MCF 10A (cell line): ENCODE measurements around the gene NUP50. TPM values are rescaled to one million over a fixed set of nuclear protein-coding genes. Genes with fewer than 3 reads are reported as not detected.
A peak's percentile ranks its signal among the peaks of the same experiment; 100 is the strongest.

Experiments used
- BruUV-seq: library from RNA; stranded (reverse); fragments of 400-500 nt; replicated peaks from 2 replicates; lab custom pipeline; 2021; lab: Mats Ljungman, UMichigan
- CTCF ChIA-PET: fragments of 300-600 bp; sonication (Branson Sonifier 250); formaldehyde crosslinking; extraction: SDS; loops from one replicate; lab custom pipeline; 2021; ENCODE audit warnings: antibody characterized with exemption, inconsistent platforms; lab: Yijun Ruan, JAX
- POLR2A ChIA-PET: fragments of 300-600, 350-650 bp; sonication (Branson Sonifier 250); formaldehyde crosslinking; extraction: SDS; loops from one replicate; lab custom pipeline; 2020; ENCODE audit warnings: antibody characterized with exemption, inconsistent platforms; lab: Yijun Ruan, JAX
- DNase-seq: peaks from one replicate; pipeline ENCODE4 v3.0.0-alpha.2; 2018; ENCODE audit not compliant: unreplicated experiment
- H3K27ac Mint-ChIP-seq: one replicate; pipeline ENCODE4 v1.8.0; 2022; ENCODE audit warnings: mild to moderate bottlenecking, low read depth, mixed read lengths; ENCODE audit not compliant: unreplicated experiment
- H3K27me3 Mint-ChIP-seq: one replicate; pipeline ENCODE4 v1.8.0; 2022; ENCODE audit warnings: mixed read lengths; ENCODE audit not compliant: insufficient read depth, unreplicated experiment
- H3K36me3 Mint-ChIP-seq: one replicate; pipeline ENCODE4 v1.8.0; 2022; ENCODE audit warnings: mild to moderate bottlenecking, moderate library complexity, mixed read lengths; ENCODE audit not compliant: insufficient read depth, unreplicated experiment
- H3K4me1 Mint-ChIP-seq: one replicate; pipeline ENCODE4 v1.8.0; 2022; ENCODE audit warnings: mixed read lengths; ENCODE audit not compliant: insufficient read depth, unreplicated experiment
- H3K4me3 Mint-ChIP-seq: one replicate; pipeline ENCODE4 v1.8.0; 2022; ENCODE audit warnings: mild to moderate bottlenecking, moderate library complexity, mixed read lengths; ENCODE audit not compliant: unreplicated experiment
- H3K9me3 Mint-ChIP-seq: one replicate; pipeline ENCODE4 v1.8.0; 2022; ENCODE audit warnings: mixed read lengths; ENCODE audit not compliant: unreplicated experiment
- intact Hi-C: fragments of 100-400 bp; cut with micrococcal nuclease; formaldehyde crosslinking; loops from 2 replicates; pipeline ENCODE4 v1.14.1; 2022
- total RNA-seq: library from RNA; stranded (reverse); gene quantifications from 2 replicates; pipeline ENCODE4 v1.2.3, GENCODE V29; 2022
- TF ChIP-seq, protein P1 (sequence below): fragments of 200-600 bp; IDR thresholded peaks from one replicate; pipeline ENCODE4 v1.8.0; 2022; ENCODE audit warnings: antibody characterized with exemption, mild to moderate bottlenecking; ENCODE audit not compliant: unreplicated experiment

NUP50 gene
- total RNA-seq, 1 experiment from 2014 or later = 70.3 TPM

- POLR2A ChIA-PET = interaction anchor here (0.6 kb wide), 1 partner anchor 8 kb away, joined by 3 read pairs; no protein-coding TSS in a partner anchor
- H3K36me3 Mint-ChIP-seq = peaks cover 9% of the 10 kb centered on the region
- BruUV-seq = no TSS peak
- no peaks in the 10 kb centered on the region for H3K9me3 Mint-ChIP-seq
- TF ChIP-seq, protein P1, sequence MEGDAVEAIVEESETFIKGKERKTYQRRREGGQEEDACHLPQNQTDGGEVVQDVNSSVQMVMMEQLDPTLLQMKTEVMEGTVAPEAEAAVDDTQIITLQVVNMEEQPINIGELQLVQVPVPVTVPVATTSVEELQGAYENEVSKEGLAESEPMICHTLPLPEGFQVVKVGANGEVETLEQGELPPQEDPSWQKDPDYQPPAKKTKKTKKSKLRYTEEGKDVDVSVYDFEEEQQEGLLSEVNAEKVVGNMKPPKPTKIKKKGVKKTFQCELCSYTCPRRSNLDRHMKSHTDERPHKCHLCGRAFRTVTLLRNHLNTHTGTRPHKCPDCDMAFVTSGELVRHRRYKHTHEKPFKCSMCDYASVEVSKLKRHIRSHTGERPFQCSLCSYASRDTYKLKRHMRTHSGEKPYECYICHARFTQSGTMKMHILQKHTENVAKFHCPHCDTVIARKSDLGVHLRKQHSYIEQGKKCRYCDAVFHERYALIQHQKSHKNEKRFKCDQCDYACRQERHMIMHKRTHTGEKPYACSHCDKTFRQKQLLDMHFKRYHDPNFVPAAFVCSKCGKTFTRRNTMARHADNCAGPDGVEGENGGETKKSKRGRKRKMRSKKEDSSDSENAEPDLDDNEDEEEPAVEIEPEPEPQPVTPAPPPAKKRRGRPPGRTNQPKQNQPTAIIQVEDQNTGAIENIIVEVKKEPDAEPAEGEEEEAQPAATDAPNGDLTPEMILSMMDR = no peak
- no peaks in the 10 kb centered on the region for H3K27me3 Mint-ChIP-seq
- no peak overlapping the region for H3K4me3 Mint-ChIP-seq
- H3K4me1 Mint-ChIP-seq = peaks cover 4% of the 10 kb centered on the region
- intact Hi-C loops = no loop called here
- H3K27ac Mint-ChIP-seq = no peak overlapping the region
- no peak for DNase-seq
- CTCF ChIA-PET = interaction anchor here (0.6 to 1.1 kb wide), 4 partner anchors 10 to 305 kb away, joined by 3 to 5 read pairs (median 4); no protein-coding TSS in a partner anchor
Measured at GRCh38 chr22:45124176-45124847, 39.4 kb upstream of the NUP50 start.

DNA sequence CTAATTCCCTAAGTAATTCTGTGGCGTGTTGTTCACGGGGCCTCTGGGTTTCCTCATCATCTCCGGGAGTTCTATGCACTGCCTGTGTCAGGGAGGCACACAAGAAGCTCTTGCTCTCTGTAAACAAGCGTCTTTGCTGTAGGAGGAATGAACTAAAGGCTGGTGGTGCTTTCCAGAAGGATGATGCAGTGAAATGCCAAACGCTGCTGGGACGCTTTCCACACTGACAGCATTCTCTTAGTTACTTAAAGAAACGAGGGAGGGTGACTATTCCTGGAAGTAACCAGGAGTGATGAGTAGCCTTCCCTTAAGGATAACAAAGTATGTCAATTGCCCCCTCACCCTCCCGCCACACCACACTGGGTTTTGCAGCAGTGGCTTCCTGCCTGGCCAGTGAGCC, 38.5 kb upstream of the NUP50 start:
- intact Hi-C loops = no loop called here
- Mint-ChIP-seq H3K27ac (no peak overlapping the region), H3K4me1 (peaks cover 5% of the 10 kb centered on the region), H3K4me3 (no peak overlapping the region), H3K27me3 (no peaks in the 10 kb centered on the region), H3K36me3 (peaks cover 13% of the 10 kb centered on the region), H3K9me3 (no peaks in the 10 kb centered on the region)
- ChIA-PET CTCF (interaction anchor here (0.6 to 1.1 kb wide), 3 partner anchors 9 to 306 kb away, joined by 3 to 5 read pairs (median 3); no protein-coding TSS in a partner anchor), POLR2A (interaction anchor here (0.6 kb wide), 2 partner anchors 8 to 394 kb away, joined by 3 read pairs; no protein-coding TSS in a partner anchor)
- BruUV-seq = no TSS peak
- DNase-seq = no peak
- TF ChIP-seq, protein P1 = no peak

GRCh38 chr22:45127866-45128265, 35.9 kb upstream of the NUP50 start:
- intact Hi-C loops = no loop called here
- Mint-ChIP-seq H3K27ac (no peak overlapping the region), H3K36me3 (peaks cover 37% of the 10 kb centered on the region), H3K27me3 (no peaks in the 10 kb centered on the region), H3K9me3 (no peaks in the 10 kb centered on the region), H3K4me1 (peaks cover 5% of the 10 kb centered on the region), H3K4me3 (no peak overlapping the region)
- peak; percentile 6 for DNase-seq
- POLR2A ChIA-PET = no interaction called here
- TF ChIP-seq, protein P1 = no peak
- CTCF ChIA-PET = no interaction called here
- no TSS peak for BruUV-seq

- TSS peak; percentile 8 for BruUV-seq
- no peak for DNase-seq
Measured at GRCh38 chr22:45129703-45130524, 33.8 kb upstream of the NUP50 start.

More at GRCh38 chr22:45129703-45130524, 33.8 kb upstream of the NUP50 start:
- POLR2A ChIA-PET = interaction anchor here (0.7 kb wide), 1 partner anchor 33 kb away, joined by 3 read pairs; no protein-coding TSS in a partner anchor
- no peak overlapping the region for H3K4me3 Mint-ChIP-seq
- peaks cover 57% of the 10 kb centered on the region for H3K36me3 Mint-ChIP-seq
- intact Hi-C loops = no loop called here
- no peak overlapping the region for H3K27ac Mint-ChIP-seq
- H3K9me3 Mint-ChIP-seq = no peaks in the 10 kb centered on the region
- TF ChIP-seq, protein P1 = no peak
- H3K4me1 Mint-ChIP-seq = peaks cover 5% of the 10 kb centered on the region
- no peaks in the 10 kb centered on the region for H3K27me3 Mint-ChIP-seq
- CTCF ChIA-PET = interaction anchor here (1.0 kb wide), 1 partner anchor 35 kb away, joined by 3 read pairs; no protein-coding TSS in a partner anchor
